Osteocyte (in vitro differentiated cells): ENCODE data around the gene RTP5. TPM values are rescaled to one million over a fixed set of nuclear protein-coding genes. Genes with fewer than 3 reads are reported as not detected.

ENCODE experiments used
- DNase-seq: peaks from one replicate; pipeline ENCODE4 v3.0.0; 2021; ENCODE audit warnings: mixed read lengths; ENCODE audit not compliant: unreplicated experiment; ENCODE audit errors: extremely low spot score
- H3K27ac Mint-ChIP-seq: one replicate; pipeline ENCODE4 v1.8.0; 2021; ENCODE audit warnings: mild to moderate bottlenecking, mixed read lengths; ENCODE audit not compliant: unreplicated experiment
- H3K27me3 Mint-ChIP-seq: one replicate; pipeline ENCODE4 v1.8.0; 2021; ENCODE audit warnings: mixed read lengths; ENCODE audit not compliant: unreplicated experiment
- H3K36me3 Mint-ChIP-seq: one replicate; pipeline ENCODE4 v1.8.0; 2021; ENCODE audit warnings: mixed read lengths; ENCODE audit not compliant: unreplicated experiment
- H3K4me1 Mint-ChIP-seq: one replicate; pipeline ENCODE4 v1.8.0; 2021; ENCODE audit warnings: mixed read lengths; ENCODE audit not compliant: unreplicated experiment
- H3K4me3 Mint-ChIP-seq: one replicate; pipeline ENCODE4 v1.8.0; 2021; ENCODE audit warnings: mild to moderate bottlenecking, moderate library complexity, mixed read lengths; ENCODE audit not compliant: unreplicated experiment
- H3K9me3 Mint-ChIP-seq: one replicate; pipeline ENCODE4 v1.8.0; 2021; ENCODE audit warnings: mixed read lengths; ENCODE audit not compliant: unreplicated experiment
- CTCF ChIP-seq: fragments of 200-600 bp; sonication (generic); IDR thresholded peaks from 2 replicates; pipeline ENCODE4 v1.5.0; 2021; ENCODE audit warnings: antibody characterized with exemption, mild to moderate bottlenecking, moderate library complexity
- total RNA-seq: library from RNA; stranded (reverse); gene quantifications from 2 replicates; pipeline ENCODE4 v1.2.1, GENCODE V29; 2021

Gene RTP5
- total RNA-seq, 1 donor from 2014 or later: not detected

- no peak for TF ChIP-seq CTCF
- Mint-ChIP-seq H3K9me3 (no peaks in the 10 kb centered on the region), H3K27me3 (peaks cover 6% of the 10 kb centered on the region), H3K4me3 (no peak overlapping the region), H3K27ac (no peak overlapping the region), H3K4me1 (no peaks in the 10 kb centered on the region), H3K36me3 (no peaks in the 10 kb centered on the region)
- DNase-seq: no peak
Observed at GRCh38 chr2:241867776-241868420, 1.6 kb upstream of the RTP5 start.

- H3K27me3 Mint-ChIP-seq: peaks cover 6% of the 10 kb centered on the region
- TF ChIP-seq CTCF: no peak
Observed at GRCh38 chr2:241868661-241869081, 858 bp upstream of the RTP5 start.

GRCh38 chr2:241870081-241870541, 582 bp downstream of the RTP5 start:
- Mint-ChIP-seq H3K27ac (no peak overlapping the region), H3K27me3 (peaks cover 6% of the 10 kb centered on the region), H3K4me3 (no peak overlapping the region), H3K36me3 (no peaks in the 10 kb centered on the region), H3K4me1 (no peaks in the 10 kb centered on the region), H3K9me3 (no peaks in the 10 kb centered on the region)
- TF ChIP-seq CTCF: no peak
- DNase-seq: no peak

More at GRCh38 chr2:241868661-241869081, 858 bp upstream of the RTP5 start:
- Mint-ChIP-seq H3K4me1 (no peaks in the 10 kb centered on the region), H3K9me3 (no peaks in the 10 kb centered on the region), H3K4me3 (no peak overlapping the region), H3K27ac (no peak overlapping the region), H3K36me3 (no peaks in the 10 kb centered on the region)
- no peak for DNase-seq

- Mint-ChIP-seq H3K27ac (no peak overlapping the region), H3K9me3 (no peaks in the 10 kb centered on the region), H3K4me3 (no peak overlapping the region), H3K4me1 (no peaks in the 10 kb centered on the region), H3K27me3 (peaks cover under 1% of the 10 kb centered on the region), H3K36me3 (no peaks in the 10 kb centered on the region)
- TF ChIP-seq CTCF: no peak
- DNase-seq: no peak
Observed at GRCh38 chr2:241870611-241871537, 1.3 kb downstream of the RTP5 start.
